ENCODE results near the gene FASN. TPM values are rescaled to one million over a fixed set of nuclear protein-coding genes. Genes with fewer than 3 reads are reported as not detected.

Gene FASN
- total RNA-seq, 2 experiments from 2014 or later = 111 to 364 TPM

- no peaks in the 10 kb centered on the region for H4K20me1 ChIP-seq (ENCODE audit: insufficient read depth, low read length)
- H3K9me2 ChIP-seq (ENCODE audit: insufficient read depth, low read length) = no peaks in the 10 kb centered on the region
- TF ChIP-seq EZH2phosphoT487 (IDR thresholded peaks at IDR 0.05; ENCODE audit: borderline replicate concordance, low read depth, low read length) (no peak), CTCF (conservative IDR thresholded peaks at IDR 0.05; ENCODE audit: low read length) (no peak)
- peaks cover 4% of the 10 kb centered on the region for H3K4me1 ChIP-seq (ENCODE audit: insufficient read depth, low read length, poor library complexity, severe bottlenecking)
- intact Hi-C loops (cut with micrococcal nuclease; ENCODE audit: unreplicated experiment) = no loop called here
- H3K4me3 ChIP-seq (ENCODE audit: low read depth, low read length, poor library complexity, severe bottlenecking) = no peak overlapping the region
- H2AFZ ChIP-seq (ENCODE audit: low read length) = no peak overlapping the region
- H3K9me3 ChIP-seq (ENCODE audit: low read length) = no peaks in the 10 kb centered on the region
- no peak overlapping the region for H3K4me2 ChIP-seq (ENCODE audit: low read length)
- no peak for DNase-seq (ENCODE audit: low spot score)
- H3K36me3 ChIP-seq (ENCODE audit: insufficient read depth, low read length) = no peaks in the 10 kb centered on the region
- H3K79me2 ChIP-seq (ENCODE audit: insufficient read depth, low read depth, low read length) = no peaks in the 10 kb centered on the region
- ChIA-PET CTCF (ENCODE audit: unreplicated experiment) (interaction anchor here (0.6 kb wide), 1 partner anchor 1690 kb away, joined by 3 read pairs; no protein-coding TSS in a partner anchor), POLR2A (no interaction called here)
- no peak overlapping the region for H3K27ac ChIP-seq (ENCODE audit: low read depth, low read length, poor library complexity, severe bottlenecking)
- no TSS peak for BruUV-seq (replicated peaks)
These were observed 19.4 kb upstream of the FASN start for GRCh38 chr17:82117139-82118090.

GRCh38 chr17:82116246-82116645 is 18.2 kb upstream of the FASN start:
- DNase-seq (ENCODE audit: low spot score) = no peak
- ChIA-PET CTCF (ENCODE audit: unreplicated experiment) (no interaction called here), POLR2A (no interaction called here)
- TF ChIP-seq CTCF (conservative IDR thresholded peaks at IDR 0.05; ENCODE audit: low read length) (no peak), EZH2phosphoT487 (IDR thresholded peaks at IDR 0.05; ENCODE audit: borderline replicate concordance, low read depth, low read length) (no peak)
- no peaks in the 10 kb centered on the region for H3K9me3 ChIP-seq (ENCODE audit: low read length)
- no TSS peak for BruUV-seq (replicated peaks)
- H3K36me3 ChIP-seq (ENCODE audit: insufficient read depth, low read length) = no peaks in the 10 kb centered on the region
- intact Hi-C loops (cut with micrococcal nuclease; ENCODE audit: unreplicated experiment) = no loop called here
- no peaks in the 10 kb centered on the region for H3K4me1 ChIP-seq (ENCODE audit: insufficient read depth, low read length, poor library complexity, severe bottlenecking)
- no peak overlapping the region for H3K4me3 ChIP-seq (ENCODE audit: low read depth, low read length, poor library complexity, severe bottlenecking)
- no peak overlapping the region for H3K4me2 ChIP-seq (ENCODE audit: low read length)
- no peak overlapping the region for H3K27ac ChIP-seq (ENCODE audit: low read depth, low read length, poor library complexity, severe bottlenecking)
- no peak overlapping the region for H2AFZ ChIP-seq (ENCODE audit: low read length)
- H3K9me2 ChIP-seq (ENCODE audit: insufficient read depth, low read length) = no peaks in the 10 kb centered on the region
- no peaks in the 10 kb centered on the region for H4K20me1 ChIP-seq (ENCODE audit: insufficient read depth, low read length)
- H3K79me2 ChIP-seq (ENCODE audit: insufficient read depth, low read depth, low read length) = no peaks in the 10 kb centered on the region

- H4K20me1 ChIP-seq (ENCODE audit: insufficient read depth, low read length) = no peaks in the 10 kb centered on the region
- CTCF ChIA-PET (ENCODE audit: unreplicated experiment) = no interaction called here
- no peaks in the 10 kb centered on the region for H3K36me3 ChIP-seq (ENCODE audit: insufficient read depth, low read length)
- no peak for DNase-seq (ENCODE audit: low spot score)
- no peaks in the 10 kb centered on the region for H3K4me1 ChIP-seq (ENCODE audit: insufficient read depth, low read length, poor library complexity, severe bottlenecking)
- H3K79me2 ChIP-seq (ENCODE audit: insufficient read depth, low read depth, low read length) = no peaks in the 10 kb centered on the region
- POLR2A ChIA-PET = no interaction called here
- H3K9me2 ChIP-seq (ENCODE audit: insufficient read depth, low read length) = no peaks in the 10 kb centered on the region
- no peak overlapping the region for H3K4me3 ChIP-seq (ENCODE audit: low read depth, low read length, poor library complexity, severe bottlenecking)
- H3K4me2 ChIP-seq (ENCODE audit: low read length) = no peak overlapping the region
- no TSS peak for BruUV-seq (replicated peaks)
- TF ChIP-seq EZH2phosphoT487 (IDR thresholded peaks at IDR 0.05; ENCODE audit: borderline replicate concordance, low read depth, low read length) = no peak
- TF ChIP-seq CTCF (conservative IDR thresholded peaks at IDR 0.05; ENCODE audit: low read length) = no peak
- intact Hi-C loops (cut with micrococcal nuclease; ENCODE audit: unreplicated experiment) = no loop called here
- no peak overlapping the region for H2AFZ ChIP-seq (ENCODE audit: low read length)
- no peak overlapping the region for H3K27ac ChIP-seq (ENCODE audit: low read depth, low read length, poor library complexity, severe bottlenecking)
- H3K9me3 ChIP-seq (ENCODE audit: low read length) = no peaks in the 10 kb centered on the region
These were observed 16.8 kb upstream of the FASN start for GRCh38 chr17:82114872-82115271.
